ENCODE measurements around the gene SGSM2. TPM values are rescaled to one million over a fixed set of nuclear protein-coding genes. Genes with fewer than 3 reads are reported as not detected.

Gene SGSM2
- total RNA-seq, 1 donor from 2014 or later = 69.9 TPM

DNA sequence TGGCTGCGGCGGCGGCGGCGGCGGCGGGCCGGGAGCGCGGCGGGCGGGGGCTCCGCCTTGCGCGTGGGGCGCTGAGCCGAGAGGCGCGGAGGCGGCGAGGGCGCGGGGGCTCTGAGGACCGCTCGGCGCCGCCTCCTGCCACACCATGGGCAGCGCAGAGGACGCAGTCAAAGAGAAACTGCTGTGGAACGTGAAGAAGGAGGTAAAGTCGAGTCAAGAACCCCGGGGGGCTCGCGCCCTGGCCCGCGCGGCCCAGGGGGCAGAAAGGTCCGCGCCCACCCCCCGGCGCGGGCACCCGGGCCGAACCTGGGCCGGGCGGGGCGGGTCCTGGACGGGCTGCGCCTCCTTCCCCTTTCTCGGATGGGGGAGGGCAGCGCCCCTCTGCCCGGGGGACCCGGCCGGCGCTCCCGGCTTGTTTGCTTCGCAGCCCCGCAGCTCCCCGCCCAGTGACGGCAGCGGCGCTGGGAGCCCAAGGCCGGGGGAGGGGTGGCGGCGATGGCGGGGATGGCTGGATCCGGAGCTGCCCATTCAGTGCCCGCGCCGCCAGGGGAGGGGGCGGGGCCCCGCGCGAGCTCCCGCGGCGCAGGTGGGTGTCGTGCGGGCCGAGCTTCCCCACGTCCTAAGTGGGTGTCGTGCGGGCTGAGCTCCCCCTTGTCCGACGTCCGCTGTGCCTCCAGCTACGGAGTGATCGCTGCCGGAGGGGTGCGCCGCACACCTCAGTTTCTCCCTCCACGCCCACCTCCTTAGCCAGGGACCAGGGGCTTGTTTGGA is 428 bp downstream of the SGSM2 start:
- peak; percentile 64 for DNase-seq (ENCODE audit: low read depth)

DNA sequence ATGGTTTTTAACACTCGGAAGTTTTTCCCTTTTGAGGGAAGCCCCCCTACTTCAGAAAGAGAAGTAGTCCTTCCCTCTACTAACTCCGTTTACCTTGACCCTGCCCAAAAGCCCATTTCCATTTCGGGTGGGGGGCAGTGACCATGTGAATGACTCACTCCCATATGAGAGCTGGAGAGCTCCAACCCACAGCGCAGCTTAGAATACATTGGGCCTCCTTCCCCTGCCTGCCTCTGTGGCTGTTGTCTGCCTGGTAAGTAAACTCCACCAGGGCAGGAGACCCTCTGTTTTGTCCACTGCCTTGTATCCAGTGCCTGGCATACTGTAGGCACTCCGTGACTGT is 985 bp downstream of the SGSM2 start:
- DNase-seq (ENCODE audit: low read depth) = peak; percentile 32

DNA sequence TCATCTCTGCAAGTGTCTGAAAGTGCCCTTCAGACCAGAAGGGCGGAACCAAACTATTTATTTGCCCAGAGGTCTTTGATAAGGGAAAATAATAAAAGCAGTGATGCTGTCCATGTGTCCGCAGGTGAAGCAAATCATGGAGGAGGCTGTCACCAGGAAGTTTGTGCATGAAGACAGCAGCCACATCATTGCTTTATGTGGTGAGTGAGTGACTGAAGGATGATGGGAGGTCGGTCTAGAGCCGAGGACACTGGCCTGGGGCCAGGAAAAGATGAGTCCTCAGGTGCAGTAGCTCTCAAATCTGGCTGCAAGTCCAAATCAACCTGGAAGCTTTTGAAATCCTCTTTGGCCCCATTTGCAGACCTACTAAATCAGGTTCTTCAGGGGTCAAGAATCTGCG is 6.1 kb downstream of the SGSM2 start:
- DNase-seq (ENCODE audit: low read depth) = no peak

DNA sequence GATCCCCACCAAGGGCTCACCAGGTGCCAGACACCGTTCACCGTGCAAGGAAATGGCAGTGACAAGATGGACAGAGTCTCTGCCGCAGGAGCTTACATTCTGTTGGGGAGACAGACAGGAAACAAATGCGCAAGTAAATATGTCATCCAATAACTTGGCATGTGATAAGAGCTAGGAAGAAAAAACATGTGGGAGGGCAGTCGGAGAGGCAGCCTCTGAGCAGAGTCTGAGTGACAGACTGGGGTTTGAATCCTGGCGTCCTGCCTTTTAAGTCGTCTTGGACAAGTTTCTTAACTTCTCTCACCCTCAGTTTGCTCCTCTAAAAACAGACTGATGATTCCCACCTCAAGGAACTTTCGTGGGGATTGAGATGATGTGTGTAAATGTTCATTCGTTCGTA is 7.2 kb downstream of the SGSM2 start:
- DNase-seq (ENCODE audit: low read depth) = no peak

DNA sequence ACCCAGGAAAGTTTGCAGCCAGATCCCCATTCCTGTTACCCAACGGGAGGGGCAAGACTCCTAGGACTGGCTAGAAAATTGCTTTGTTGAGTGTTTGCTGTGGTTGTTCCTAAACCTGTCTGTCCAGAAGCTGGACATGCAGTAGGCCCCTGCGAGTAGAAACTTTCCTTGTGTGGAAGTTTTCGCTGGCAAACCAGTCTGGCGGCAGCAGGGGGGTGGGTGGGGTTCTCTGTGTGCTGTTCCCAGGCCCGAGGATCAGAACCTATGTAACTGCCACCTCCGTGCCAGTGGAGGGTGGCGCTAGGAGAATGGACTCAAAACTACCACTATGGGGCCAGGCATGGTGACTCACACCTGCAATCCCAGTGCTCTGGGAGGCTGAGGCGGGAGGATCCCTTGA is 9.2 kb downstream of the SGSM2 start:
- no peak for DNase-seq (ENCODE audit: low read depth)

DNA sequence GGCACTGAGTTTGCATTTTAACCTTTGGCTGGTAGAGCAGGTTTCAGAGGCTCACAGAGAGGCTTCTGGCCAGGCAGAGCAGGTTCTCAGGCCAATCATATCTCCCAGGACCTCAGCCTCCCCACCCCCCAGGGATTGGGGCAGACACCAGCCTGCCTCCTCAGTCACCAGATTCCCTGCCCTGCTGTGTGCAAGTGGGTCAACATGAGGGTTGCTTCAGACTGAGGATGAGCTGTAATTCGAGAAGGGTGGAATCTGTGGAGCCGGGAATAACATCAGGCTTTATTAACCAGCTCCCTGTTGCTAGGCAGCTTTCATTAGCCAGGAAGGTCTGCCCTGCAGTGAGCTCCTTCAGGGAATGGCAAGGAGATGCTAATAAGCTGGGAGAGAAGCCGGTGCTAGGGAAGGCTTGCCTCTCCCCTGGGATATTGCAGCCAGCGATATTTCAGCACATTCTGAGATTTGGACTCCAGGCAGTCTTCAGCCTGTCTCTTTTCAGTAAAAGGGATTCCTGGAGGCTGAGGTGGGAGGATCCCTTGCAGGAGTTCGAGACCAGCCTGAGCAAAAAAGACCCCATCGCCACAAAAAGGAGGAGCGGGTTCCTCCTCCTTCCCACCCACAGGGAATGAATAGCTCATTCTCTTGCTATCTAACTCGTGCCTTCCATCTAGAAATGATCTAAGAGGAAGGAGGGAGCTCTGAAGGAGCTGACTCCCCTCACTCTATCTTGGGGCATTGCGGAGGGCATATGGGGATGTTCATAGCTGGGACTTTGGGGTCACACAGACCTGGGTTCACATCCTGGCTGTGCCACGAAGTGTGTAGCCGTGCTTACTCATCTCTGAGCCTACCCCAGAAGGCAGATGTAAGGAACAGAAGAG is 10.7 kb downstream of the SGSM2 start:
- DNase-seq (ENCODE audit: low read depth) = peak; percentile 96

DNA sequence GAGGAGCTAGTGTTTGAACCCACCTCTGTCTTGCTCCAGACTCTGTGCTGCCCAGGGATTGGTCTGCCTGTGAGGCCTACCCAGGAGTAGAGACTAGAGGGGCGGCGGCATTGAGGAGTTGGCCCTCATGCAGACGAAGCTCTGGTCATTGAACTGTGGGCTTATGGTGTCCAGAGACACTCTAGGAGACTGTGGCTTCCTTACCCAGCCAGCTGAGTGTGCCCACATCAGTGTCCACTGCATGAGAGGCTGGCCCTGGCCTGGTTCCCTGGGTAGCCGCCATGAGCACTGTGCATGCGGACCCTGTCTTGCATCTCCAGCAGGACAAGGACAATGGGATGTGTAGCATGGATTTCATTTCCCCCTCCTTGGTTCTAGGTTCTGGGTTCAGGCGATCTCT is 14.0 kb downstream of the SGSM2 start:
- no peak for DNase-seq (ENCODE audit: low read depth)

DNA sequence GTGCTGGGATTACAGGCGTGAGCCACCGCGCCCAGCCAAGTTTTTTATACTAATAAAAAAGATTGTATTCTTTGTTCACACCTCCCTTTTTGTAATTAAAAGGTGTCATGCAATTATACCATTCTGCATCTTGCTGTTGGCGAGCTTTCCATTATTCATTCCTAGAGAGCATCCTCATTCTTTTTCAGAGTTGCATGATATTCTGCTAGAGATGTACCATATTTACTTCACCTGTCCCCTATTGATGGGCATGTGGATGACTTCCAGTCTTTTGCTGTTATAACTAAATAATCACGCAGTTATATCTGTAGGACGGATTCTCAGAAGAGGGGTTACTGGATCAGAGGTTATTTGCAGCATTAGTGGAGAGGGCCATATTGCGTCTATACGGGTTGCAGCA is 17.0 kb downstream of the SGSM2 start:
- DNase-seq (ENCODE audit: low read depth) = no peak

DNA sequence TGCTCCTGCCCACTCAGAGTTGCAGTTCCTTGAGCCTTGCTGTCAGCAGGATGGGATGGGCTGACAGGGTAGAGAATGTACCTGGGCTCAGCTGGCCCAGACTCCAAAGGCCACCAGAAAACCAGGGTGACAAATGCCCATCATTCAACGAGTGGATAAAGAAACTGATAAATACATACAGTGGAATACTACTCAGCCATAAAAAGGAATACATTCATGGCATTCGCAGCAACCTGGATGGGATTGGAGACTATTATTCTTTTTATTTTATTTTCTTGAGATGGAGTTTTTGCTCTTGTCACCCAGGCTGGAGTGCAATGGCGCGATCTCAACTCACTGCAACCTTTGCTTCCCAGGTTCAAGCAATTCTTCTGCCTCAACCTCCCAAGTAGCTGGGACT is 19.9 kb downstream of the SGSM2 start:
- no peak for DNase-seq (ENCODE audit: low read depth)

DNA sequence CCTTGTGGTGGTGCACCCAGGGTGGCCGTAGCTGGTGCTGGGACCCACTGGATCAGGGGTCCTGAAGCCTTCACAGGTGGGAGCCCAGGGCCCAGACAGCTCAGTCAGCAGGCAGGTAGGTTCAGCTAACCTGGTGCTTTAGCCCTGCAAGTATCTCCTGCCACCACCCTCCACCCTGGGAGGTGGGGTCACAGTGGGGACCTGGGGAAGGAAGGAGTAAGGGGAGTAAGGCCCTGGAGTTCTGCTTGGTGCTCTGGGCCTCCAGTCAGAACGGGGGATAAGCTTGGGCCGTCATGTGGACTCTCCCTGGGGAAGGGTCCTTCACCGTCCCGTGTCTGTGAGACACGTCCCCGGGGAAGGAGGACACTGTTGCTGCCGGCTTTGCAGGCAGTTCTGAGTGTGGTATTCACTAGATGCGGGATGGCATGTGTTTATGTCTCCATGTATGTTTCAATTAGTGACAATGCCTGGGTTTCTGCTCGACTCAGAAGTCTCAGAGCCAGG is 20.7 kb downstream of the SGSM2 start:
- no peak for DNase-seq (ENCODE audit: low read depth)

DNA sequence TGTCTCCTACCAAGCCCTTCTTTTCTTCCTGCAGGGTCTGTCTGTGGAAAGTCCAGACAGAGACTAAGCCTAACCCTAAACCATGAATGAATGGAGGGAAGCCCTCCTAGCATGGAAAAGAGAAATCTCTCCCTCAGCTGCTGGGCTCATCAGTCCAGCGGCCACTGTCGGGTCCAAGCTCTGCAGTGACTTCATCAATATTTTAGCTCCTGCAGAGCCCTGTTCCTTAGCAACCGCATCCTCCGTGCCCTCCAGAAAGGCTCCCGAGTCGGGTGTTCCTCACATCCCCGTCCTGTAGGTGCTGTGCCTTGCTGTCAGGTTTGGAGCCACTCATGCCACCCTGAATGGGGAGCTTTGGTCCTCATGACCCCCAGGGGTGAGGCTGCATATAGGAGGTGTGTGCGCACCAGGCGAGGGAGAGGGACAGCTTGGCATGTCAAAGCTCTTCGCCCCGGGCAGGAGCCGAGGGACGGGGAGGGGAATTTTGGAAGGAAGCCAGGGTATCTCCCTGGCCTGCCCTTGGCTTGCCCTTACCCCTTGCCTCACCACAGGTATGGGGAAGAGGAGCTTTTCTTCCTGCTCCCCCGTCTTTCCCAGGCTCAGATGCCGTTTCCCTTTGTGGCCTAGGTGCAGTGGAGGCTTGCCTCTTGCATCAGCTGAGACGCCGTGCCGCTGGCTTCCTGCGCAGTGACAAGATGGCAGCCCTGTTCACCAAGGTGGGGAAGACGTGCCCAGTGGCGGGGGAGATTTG is 23.9 kb downstream of the SGSM2 start:
- DNase-seq (ENCODE audit: low read depth) = no peak

DNA sequence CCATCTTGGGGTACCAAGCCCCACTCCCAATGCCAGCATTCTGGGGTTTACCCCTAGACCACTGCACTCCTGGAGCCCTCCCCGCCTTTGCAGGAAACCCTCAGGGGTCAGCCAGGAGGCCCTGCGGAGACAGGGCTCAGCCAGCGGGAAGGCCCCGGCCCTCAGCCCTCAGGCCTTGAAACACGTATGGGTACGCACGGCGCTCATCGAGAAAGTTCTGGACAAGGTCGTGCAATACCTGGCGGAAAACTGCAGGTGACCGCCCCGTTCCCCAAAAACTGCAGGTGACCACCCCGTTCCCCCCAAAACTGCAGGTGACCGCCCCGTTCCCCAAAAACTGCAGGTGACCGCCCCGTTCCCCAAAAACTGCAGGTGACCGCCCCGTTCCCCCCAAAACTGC is 24.7 kb downstream of the SGSM2 start:
- no peak for DNase-seq (ENCODE audit: low read depth)

DNA sequence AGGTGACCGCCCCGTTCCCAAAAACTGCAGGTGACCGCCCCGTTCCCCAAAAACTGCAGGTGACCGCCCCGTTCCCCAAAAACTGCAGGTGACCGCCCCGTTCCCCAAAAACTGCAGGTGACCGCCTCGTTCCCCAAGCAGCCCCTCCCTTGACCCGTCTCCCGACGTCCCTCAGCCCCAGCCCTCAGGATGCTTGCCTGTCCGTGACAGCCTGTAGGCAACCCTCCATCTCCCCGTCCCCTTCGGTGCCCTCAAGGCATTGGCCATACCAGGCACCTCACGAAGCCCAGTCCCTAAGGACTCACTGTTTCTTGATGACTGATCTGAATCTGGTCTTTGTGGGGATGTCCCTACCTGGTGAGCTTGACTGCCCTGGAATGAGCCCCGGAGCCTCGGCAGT is 25.1 kb downstream of the SGSM2 start:
- DNase-seq (ENCODE audit: low read depth) = no peak

DNA sequence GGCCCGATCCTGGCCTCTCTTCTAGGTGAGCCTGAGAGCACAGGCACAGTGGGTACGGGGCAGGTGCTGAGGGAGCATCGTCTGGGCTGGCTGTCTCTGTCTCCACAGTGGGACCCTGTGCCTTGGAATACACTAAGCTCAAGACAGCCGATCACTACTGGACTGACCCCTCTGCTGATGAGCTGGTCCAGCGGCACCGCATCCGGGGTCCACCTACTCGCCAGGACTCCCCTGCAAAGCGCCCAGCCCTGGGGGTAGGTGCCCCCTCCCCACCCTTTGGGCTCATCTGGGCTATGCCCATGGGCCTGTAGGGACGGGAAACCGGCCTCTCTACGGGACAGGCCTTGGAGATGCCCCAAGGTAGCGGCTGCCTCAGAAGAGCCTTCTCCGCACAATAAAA is 25.6 kb downstream of the SGSM2 start:
- DNase-seq (ENCODE audit: low read depth) = no peak

DNA sequence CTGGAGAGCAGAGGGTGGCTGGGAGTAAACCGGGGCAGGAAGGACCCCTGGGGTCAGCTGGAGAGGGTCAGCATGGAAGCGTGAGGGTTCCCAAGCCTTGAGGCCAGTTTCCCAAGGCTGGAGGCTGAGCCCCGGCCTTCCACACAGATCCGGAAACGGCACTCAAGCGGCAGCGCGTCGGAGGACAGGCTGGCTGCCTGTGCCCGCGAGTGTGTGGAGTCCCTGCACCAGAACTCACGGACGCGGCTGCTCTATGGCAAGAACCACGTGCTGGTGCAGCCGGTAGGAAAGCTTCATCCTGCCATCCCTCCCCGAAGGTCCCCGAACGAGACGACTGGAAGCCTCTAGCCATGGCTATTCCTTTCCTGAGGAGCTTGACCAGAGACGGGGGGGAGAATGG is 26.0 kb downstream of the SGSM2 start:
- DNase-seq (ENCODE audit: low read depth) = no peak

DNA sequence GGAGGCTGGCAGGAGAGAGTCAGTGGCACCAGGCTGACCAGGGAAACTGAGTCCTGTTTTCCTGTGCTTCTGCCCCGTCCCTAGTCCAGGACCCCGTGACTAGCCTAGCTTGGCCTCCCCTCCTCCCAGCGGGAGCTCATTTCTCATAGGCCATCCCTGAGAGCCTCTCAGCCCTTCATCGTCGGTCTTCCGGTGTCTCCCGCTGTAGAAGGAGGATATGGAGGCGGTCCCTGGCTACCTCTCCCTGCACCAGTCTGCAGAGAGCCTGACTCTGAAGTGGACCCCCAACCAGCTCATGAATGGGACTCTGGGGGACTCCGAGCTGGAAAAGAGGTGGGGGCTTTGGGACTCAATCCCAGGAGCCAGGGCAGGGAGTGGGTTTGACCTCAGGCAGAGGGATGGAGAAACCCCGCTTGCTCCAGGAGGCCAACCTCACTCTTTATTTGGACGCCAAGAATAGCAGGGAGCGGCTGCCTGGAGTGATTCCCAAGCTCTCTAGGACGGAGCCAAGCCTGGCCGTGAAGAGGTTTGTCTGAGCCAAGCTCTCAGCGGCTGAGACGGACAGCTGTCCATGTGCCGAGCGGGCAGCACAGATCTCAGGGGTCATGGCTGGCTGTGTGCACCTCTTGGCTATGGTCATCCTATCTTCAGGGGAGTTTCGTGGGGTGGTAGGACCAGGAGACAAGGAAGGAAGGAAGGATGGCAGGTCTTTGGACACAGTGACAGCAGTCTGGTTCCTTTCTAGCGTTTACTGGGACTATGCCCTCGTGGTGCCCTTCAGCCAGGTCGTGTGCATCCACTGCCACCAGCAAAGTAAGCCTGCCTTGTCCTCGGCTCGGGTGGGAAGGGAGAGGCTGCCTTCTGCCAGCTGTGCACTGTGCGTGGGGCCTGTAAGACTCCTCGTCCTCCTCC is 26.8 kb downstream of the SGSM2 start:
- DNase-seq (ENCODE audit: low read depth) = peak; percentile 80

DNA sequence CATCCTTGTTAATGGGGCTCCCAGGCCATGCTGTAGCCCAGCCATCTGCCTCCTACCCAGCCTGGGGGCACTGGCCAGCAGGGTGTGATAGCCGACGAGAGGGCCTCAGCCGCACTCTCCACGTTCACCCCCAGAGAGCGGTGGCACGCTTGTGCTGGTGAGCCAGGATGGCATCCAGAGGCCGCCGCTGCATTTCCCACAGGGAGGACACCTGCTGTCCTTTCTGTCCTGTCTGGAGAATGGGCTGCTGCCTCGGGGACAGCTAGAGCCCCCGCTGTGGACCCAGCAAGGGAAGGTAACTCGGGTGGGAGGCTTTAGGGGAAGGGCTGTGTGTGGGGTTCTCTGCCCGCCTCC is 27.4 kb downstream of the SGSM2 start:
- no peak for DNase-seq (ENCODE audit: low read depth)

DNA sequence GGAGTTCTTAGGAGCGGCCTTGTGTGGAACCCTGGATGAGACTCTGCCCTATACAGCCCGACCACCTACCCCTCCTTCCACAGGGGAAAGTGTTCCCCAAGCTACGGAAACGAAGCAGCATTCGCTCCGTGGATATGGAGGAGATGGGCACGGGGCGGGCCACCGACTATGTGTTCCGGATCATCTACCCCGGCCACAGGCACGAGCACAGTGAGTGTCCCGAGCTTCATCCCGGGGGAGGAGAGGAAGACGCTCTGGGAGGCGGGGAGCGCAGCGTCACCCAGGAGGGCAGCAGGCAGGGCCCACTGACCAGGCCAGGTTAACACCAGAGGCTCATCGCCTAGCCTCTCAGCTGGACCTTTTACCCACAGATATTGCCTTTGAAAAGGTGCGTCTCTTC is 27.8 kb downstream of the SGSM2 start:
- DNase-seq (ENCODE audit: low read depth) = no peak

DNA sequence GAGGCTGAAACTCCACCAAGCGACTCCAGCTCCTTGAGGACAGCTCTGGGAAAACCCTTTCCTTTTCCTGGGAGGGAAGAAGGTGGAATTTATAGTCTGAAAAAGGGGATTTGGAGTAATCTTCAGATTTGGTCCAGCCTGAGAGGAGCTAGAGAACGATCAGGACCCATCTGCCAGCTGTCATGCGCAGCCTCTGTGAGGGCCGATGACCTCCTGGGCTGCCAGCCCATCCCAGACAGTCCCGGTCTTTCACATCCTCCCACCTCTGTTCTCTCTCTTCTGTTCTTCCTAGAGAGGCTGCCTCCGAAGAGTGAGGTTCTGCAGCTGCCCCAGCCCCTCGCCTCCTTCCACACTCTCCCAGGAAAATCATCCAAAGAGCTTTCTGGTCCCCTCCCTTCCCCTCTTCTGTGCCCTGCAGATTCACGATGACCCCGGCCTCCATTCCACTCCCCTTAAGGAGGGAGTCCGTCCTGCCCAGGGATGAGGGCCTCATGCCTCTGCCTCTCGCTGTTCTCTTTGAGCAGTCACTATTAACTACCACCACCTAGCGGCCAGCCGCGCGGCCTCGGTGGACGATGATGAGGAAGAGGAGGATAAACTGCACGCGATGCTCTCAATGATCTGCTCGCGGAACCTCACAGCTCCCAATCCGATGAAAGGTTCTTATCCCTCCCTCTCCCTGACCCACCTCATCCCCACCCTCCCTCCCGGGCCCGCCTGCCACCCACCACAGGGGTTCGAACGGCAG is 29.6 kb downstream of the SGSM2 start:
- DNase-seq (ENCODE audit: low read depth) = no peak

DNA sequence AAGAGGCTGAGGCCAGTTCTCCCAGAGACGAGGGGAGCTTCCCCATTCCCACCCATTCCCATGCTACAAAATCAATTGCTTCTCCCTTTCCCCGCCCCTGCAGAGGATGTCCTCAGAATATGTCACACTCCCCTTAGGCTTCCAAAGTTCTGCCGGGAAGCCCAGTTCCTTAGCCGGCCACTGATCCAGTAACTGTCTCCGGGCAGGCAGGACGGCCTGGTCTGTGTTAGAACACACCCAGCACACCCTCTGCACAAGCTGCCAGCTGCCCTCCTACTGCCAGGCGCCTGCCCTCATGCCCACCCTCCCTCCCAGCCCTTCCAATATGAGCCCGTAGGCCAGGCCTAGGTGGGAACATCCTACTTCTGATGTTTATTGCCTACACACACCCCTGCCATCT is 31.1 kb downstream of the SGSM2 start:
- DNase-seq (ENCODE audit: low read depth) = no peak
